ENCODE data around the gene CD22. TPM values are rescaled to one million over a fixed set of nuclear protein-coding genes. Genes with fewer than 3 reads are reported as not detected.
A peak's percentile ranks its signal among the peaks of the same experiment; 100 is the strongest.

CD22 gene
- total and polyA plus RNA-seq, 10 of the 15 experiments (the other 5 are each of a cell fraction or from before 2014, with no cell fraction given), result 23.0 to 344 (median 181) TPM

DNA sequence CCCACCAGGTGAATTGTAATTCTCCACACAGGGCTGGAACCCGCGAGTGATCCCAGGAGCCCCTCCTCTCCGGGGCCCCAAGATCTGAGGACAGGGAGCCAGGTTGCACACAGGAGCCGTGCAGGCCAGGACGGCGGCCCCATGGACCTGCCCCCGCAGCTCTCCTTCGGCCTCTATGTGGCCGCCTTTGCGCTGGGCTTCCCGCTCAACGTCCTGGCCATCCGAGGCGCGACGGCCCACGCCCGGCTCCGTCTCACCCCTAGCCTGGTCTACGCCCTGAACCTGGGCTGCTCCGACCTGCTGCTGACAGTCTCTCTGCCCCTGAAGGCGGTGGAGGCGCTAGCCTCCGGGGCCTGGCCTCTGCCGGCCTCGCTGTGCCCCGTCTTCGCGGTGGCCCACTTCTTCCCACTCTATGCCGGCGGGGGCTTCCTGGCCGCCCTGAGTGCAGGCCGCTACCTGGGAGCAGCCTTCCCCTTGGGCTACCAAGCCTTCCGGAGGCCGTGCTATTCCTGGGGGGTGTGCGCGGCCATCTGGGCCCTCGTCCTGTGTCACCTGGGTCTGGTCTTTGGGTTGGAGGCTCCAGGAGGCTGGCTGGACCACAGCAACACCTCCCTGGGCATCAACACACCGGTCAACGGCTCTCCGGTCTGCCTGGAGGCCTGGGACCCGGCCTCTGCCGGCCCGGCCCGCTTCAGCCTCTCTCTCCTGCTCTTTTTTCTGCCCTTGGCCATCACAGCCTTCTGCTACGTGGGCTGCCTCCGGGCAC lies 22.6 kb downstream of the CD22 start:
- ChIA-PET CTCF (interaction anchor here (0.6 to 6.7 kb wide), 13 partner anchors 12 to 648 kb away, joined by 3 to 168 read pairs (median 4); no protein-coding TSS in a partner anchor), RAD21 (ENCODE audit: unreplicated experiment) (interaction anchor here (0.8 to 6.8 kb wide), 9 partner anchors 11 to 144 kb away, joined by 3 to 109 read pairs (median 22); no protein-coding TSS in a partner anchor), POLR2A (interaction anchor here (3.7 to 5.5 kb wide), 2 partner anchors 67 to 117 kb away, joined by 30 to 35 read pairs; no protein-coding TSS in a partner anchor), SMC1A (ENCODE audit: uncharacterized antibody, unreplicated experiment) (interaction anchor here (0.8 to 7.7 kb wide), 13 partner anchors 18 to 210 kb away, joined by 3 to 152 read pairs (median 14); partner anchors contain the start of gene CD22)
- Histone ChIP-seq H3K36me3 (ENCODE audit: control insufficient read depth in 2 of 2, insufficient read depth in 2 of 2, low read length in 1 of 2) (no peaks in the 10 kb centered on the region), H4K20me1 (ENCODE audit: control insufficient read depth, insufficient read depth) (no peaks in the 10 kb centered on the region), H3K4me1 (ENCODE audit: control insufficient read depth, insufficient read depth, low read length) (peaks cover 54% of the 10 kb centered on the region), H3K27ac (ENCODE audit: control insufficient read depth, insufficient read depth) (no peak overlapping the region), H2AFZ (ENCODE audit: control insufficient read depth, low read depth, low read length) (no peak overlapping the region), H3K9ac (ENCODE audit: control insufficient read depth, insufficient read depth, low read length) (no peak overlapping the region), H3K27me3 (replicated peaks in 1 of 2; ENCODE audit: control insufficient read depth in 2 of 2, insufficient read depth in 2 of 2, low read length in 1 of 2) (no peaks in the 10 kb centered on the region), H3K4me2 (ENCODE audit: control insufficient read depth, insufficient read depth) (no peak overlapping the region), H3K79me2 (ENCODE audit: control insufficient read depth, insufficient read depth, low read length) (no peaks in the 10 kb centered on the region), H3K4me3 (no peak overlapping the region), H3K9me3 (replicated peaks; ENCODE audit: control insufficient read depth, insufficient read depth, low read length) (no peaks in the 10 kb centered on the region)
- BruUV-seq (replicated peaks), result no TSS peak
- ATAC-seq (no peak), FAIRE-seq (no peak), DNase-seq (ENCODE audit: low read depth, low spot score) (no peak)
- TF ChIP-seq PRDM15 (CRISPR knock-in tag; IDR thresholded peaks at IDR 0.05), result no peak
- peak; percentile 46 for TF ChIP-seq POLR2A (IDR thresholded peaks at IDR 0.05; ENCODE audit: low read depth, low read length)
- no peak for TF ChIP-seq RCOR1 (conservative IDR thresholded peaks at IDR 0.05; ENCODE audit: low read depth, low read length)
- WGBS (ENCODE audit: insufficient coverage, insufficient replicate concordance, low lambda C conversion rate, missing lambda C conversion rate), result 93% methylated on average over 47 of the region's 47 CpGs
- intact Hi-C loops (cut with micrococcal nuclease; ENCODE audit: unreplicated experiment), result loop anchor here (1.0 to 2.0 kb wide), 5 partner anchors 50 to 144 kb away; no protein-coding TSS in a partner anchor
- in situ Hi-C loops (cut with MboI), result no loop called here
